Measurements from ENCODE around the gene XAF1.

- TF ChIP-seq, protein P1, sequence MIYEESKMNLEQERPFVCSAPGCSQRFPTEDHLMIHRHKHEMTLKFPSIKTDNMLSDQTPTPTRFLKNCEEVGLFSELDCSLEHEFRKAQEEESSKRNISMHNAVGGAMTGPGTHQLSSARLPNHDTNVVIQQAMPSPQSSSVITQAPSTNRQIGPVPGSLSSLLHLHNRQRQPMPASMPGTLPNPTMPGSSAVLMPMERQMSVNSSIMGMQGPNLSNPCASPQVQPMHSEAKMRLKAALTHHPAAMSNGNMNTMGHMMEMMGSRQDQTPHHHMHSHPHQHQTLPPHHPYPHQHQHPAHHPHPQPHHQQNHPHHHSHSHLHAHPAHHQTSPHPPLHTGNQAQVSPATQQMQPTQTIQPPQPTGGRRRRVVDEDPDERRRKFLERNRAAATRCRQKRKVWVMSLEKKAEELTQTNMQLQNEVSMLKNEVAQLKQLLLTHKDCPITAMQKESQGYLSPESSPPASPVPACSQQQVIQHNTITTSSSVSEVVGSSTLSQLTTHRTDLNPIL (CRISPR knock-in tag; IDR thresholded peaks at IDR 0.05; ENCODE audit: low read depth) = no peak
- no peak for TF ChIP-seq TCF4 (CRISPR knock-in tag; IDR thresholded peaks at IDR 0.05; ENCODE audit: borderline replicate concordance)
- TF ChIP-seq ZFP30 (CRISPR knock-in tag; IDR thresholded peaks at IDR 0.05) = no peak
- no peak for TF ChIP-seq OSR1 (CRISPR knock-in tag; IDR thresholded peaks at IDR 0.05)
- TF ChIP-seq, protein P2, sequence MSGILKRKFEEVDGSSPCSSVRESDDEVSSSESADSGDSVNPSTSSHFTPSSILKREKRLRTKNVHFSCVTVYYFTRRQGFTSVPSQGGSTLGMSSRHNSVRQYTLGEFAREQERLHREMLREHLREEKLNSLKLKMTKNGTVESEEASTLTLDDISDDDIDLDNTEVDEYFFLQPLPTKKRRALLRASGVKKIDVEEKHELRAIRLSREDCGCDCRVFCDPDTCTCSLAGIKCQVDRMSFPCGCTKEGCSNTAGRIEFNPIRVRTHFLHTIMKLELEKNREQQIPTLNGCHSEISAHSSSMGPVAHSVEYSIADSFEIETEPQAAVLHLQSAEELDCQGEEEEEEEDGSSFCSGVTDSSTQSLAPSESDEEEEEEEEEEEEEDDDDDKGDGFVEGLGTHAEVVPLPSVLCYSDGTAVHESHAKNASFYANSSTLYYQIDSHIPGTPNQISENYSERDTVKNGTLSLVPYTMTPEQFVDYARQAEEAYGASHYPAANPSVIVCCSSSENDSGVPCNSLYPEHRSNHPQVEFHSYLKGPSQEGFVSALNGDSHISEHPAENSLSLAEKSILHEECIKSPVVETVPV (CRISPR knock-in tag; IDR thresholded peaks at IDR 0.05) = no peak
These were observed 34.1 kb upstream of the XAF1 start for GRCh38 chr17:6721744-6722143.
